ENCODE data around the gene C9orf40. TPM values are rescaled to one million over a fixed set of nuclear protein-coding genes. Genes with fewer than 3 reads are reported as not detected.

C9orf40 gene
- total and polyA plus RNA-seq, 2 donors (not counting 1 experiment from before 2014, with no cell fraction given) = 3.0 to 4.5 TPM

DNA sequence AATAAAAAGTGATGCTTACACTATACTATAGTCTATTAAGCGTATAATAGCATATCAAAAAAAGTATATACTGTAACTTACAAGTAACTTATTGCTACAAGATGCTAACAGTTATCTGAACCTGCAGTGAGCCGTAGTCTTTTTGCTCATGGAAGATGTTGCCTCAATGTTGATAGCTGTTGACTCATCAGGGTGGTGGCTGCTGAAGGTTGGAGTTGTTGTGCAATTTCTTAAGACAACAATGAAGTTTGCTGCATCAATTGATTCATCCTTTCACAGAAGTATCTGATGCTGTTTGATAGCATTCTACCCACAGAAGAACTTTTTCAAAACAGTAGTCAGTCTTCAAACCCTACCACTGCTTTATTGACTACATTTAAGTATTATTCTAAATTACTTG lies 7.8 kb upstream of the C9orf40 start:
- no peaks in the 10 kb centered on the region for H3K27me3 ChIP-seq (ENCODE audit: control insufficient read depth, insufficient read depth, low read length)
- no peak overlapping the region for H3K4me2 ChIP-seq (ENCODE audit: extremely low read depth, insufficient read depth, low read length)
- H3K9me3 ChIP-seq (ENCODE audit: control insufficient read depth, insufficient read depth, low read depth, low read length) = no peaks in the 10 kb centered on the region
- no peak overlapping the region for H2AFZ ChIP-seq (ENCODE audit: low read length)
- no peak overlapping the region for H3K4me3 ChIP-seq (replicated peaks in 1 of 4; ENCODE audit: control extremely low read depth in 1 of 4, insufficient read depth in 1 of 4, low read depth in 3 of 4, low read length in 4 of 4)
- H3K36me3 ChIP-seq (ENCODE audit: control insufficient read depth, insufficient read depth, low read length) = no peaks in the 10 kb centered on the region
- TF ChIP-seq, protein P1, sequence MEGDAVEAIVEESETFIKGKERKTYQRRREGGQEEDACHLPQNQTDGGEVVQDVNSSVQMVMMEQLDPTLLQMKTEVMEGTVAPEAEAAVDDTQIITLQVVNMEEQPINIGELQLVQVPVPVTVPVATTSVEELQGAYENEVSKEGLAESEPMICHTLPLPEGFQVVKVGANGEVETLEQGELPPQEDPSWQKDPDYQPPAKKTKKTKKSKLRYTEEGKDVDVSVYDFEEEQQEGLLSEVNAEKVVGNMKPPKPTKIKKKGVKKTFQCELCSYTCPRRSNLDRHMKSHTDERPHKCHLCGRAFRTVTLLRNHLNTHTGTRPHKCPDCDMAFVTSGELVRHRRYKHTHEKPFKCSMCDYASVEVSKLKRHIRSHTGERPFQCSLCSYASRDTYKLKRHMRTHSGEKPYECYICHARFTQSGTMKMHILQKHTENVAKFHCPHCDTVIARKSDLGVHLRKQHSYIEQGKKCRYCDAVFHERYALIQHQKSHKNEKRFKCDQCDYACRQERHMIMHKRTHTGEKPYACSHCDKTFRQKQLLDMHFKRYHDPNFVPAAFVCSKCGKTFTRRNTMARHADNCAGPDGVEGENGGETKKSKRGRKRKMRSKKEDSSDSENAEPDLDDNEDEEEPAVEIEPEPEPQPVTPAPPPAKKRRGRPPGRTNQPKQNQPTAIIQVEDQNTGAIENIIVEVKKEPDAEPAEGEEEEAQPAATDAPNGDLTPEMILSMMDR (conservative IDR thresholded peaks at IDR 0.05 in 1 of 2, IDR thresholded peaks at IDR 0.05 in 1 of 2; ENCODE audit: low read depth in 1 of 2, low read length in 2 of 2) = no peak
- no peak for TF ChIP-seq EZH2 (IDR thresholded peaks at IDR 0.05; ENCODE audit: low read length, missing control alignments)
- DNase-seq (ENCODE audit: low read depth in 2 of 2) = peak; percentile 55 to 59
- H3K79me2 ChIP-seq (ENCODE audit: control insufficient read depth, insufficient read depth, low read length) = no peaks in the 10 kb centered on the region
- no peaks in the 10 kb centered on the region for H3K4me1 ChIP-seq (ENCODE audit: control insufficient read depth, extremely low read depth, insufficient read depth, low read length)
- no peak overlapping the region for H3K27ac ChIP-seq (ENCODE audit: insufficient read depth, low read length)
- no peaks in the 10 kb centered on the region for H4K20me1 ChIP-seq (ENCODE audit: control insufficient read depth, extremely low read depth, insufficient read depth, low read length)
- no peak overlapping the region for H3K9ac ChIP-seq (ENCODE audit: insufficient read depth, low read length)

DNA sequence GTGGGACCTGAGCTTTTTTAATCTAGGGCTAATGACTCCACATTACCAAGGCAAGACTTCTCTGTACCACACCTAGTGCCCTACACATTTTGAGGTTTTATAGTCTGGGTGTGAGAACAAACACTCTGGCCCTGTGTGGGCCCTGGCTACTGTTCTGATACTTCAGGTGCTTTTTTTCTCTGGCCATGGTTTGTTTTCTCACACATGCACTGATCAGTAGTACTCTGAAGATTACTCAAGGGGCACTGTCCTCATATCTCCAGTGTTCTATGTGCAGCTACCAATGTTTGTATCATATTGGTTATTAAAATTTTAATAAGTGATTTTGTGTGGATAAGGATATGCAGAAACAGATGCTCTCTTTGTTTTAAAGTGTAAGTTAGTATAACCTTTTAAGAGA lies 5.9 kb upstream of the C9orf40 start:
- no peak overlapping the region for H3K9ac ChIP-seq (ENCODE audit: insufficient read depth, low read length)
- no peak overlapping the region for H3K27ac ChIP-seq (ENCODE audit: insufficient read depth, low read length)
- no peaks in the 10 kb centered on the region for H3K36me3 ChIP-seq (ENCODE audit: control insufficient read depth, insufficient read depth, low read length)
- H3K79me2 ChIP-seq (ENCODE audit: control insufficient read depth, insufficient read depth, low read length) = no peaks in the 10 kb centered on the region
- TF ChIP-seq EZH2 (IDR thresholded peaks at IDR 0.05; ENCODE audit: low read length, missing control alignments) = no peak
- TF ChIP-seq, protein P1 (conservative IDR thresholded peaks at IDR 0.05 in 1 of 2, IDR thresholded peaks at IDR 0.05 in 1 of 2; ENCODE audit: low read depth in 1 of 2, low read length in 2 of 2) = no peak
- H3K4me1 ChIP-seq (ENCODE audit: control insufficient read depth, extremely low read depth, insufficient read depth, low read length) = no peaks in the 10 kb centered on the region
- H3K4me3 ChIP-seq (replicated peaks in 1 of 4; ENCODE audit: control extremely low read depth in 1 of 4, insufficient read depth in 1 of 4, low read depth in 3 of 4, low read length in 4 of 4) = no peak overlapping the region
- no peaks in the 10 kb centered on the region for H4K20me1 ChIP-seq (ENCODE audit: control insufficient read depth, extremely low read depth, insufficient read depth, low read length)
- DNase-seq (ENCODE audit: low read depth in 2 of 2) = no peak
- no peak overlapping the region for H2AFZ ChIP-seq (ENCODE audit: low read length)
- no peaks in the 10 kb centered on the region for H3K27me3 ChIP-seq (ENCODE audit: control insufficient read depth, insufficient read depth, low read length)
- no peaks in the 10 kb centered on the region for H3K9me3 ChIP-seq (ENCODE audit: control insufficient read depth, insufficient read depth, low read depth, low read length)
- no peak overlapping the region for H3K4me2 ChIP-seq (ENCODE audit: extremely low read depth, insufficient read depth, low read length)

DNA sequence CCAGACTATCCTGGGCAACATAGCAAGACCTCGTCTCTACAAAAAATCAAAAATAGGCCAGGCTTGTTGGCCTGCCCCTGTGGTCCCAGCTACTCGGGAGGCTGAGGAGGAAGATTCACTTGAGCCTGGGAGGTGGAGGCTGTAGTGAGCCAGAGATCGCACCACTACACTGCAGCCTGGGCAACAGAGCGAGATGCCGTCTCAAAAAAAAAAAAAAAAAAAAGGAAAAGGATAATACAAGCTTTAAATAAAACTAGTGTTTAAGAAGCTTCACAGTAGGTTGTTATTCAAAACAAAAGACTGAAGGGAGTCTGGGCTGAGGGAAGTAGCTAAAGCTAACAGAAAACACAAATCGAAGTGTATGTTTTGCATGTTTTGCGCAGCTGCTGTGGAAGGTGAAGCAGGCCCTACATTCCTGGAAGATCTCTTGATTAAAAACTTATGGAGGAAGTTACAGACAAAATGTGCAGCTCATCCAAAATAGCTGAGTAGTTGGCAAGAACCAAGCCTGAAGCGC lies 581 bp upstream of the C9orf40 start:
- Histone ChIP-seq H2AFZ (ENCODE audit: low read length) (peak overlapping the region; percentile 90), H3K4me3 (replicated peaks in 1 of 4; ENCODE audit: control extremely low read depth in 1 of 4, insufficient read depth in 1 of 4, low read depth in 3 of 4, low read length in 4 of 4) (peak overlapping the region; percentile 67 to 93 (median 88)), H3K9ac (ENCODE audit: insufficient read depth, low read length) (peak overlapping the region; percentile 92), H3K36me3 (ENCODE audit: control insufficient read depth, insufficient read depth, low read length) (no peaks in the 10 kb centered on the region), H3K27ac (ENCODE audit: insufficient read depth, low read length) (peak overlapping the region; percentile 92), H3K79me2 (ENCODE audit: control insufficient read depth, insufficient read depth, low read length) (peaks cover 5% of the 10 kb centered on the region), H3K4me2 (ENCODE audit: extremely low read depth, insufficient read depth, low read length) (peak overlapping the region; percentile 82), H3K27me3 (ENCODE audit: control insufficient read depth, insufficient read depth, low read length) (no peaks in the 10 kb centered on the region), H3K4me1 (ENCODE audit: control insufficient read depth, extremely low read depth, insufficient read depth, low read length) (no peaks in the 10 kb centered on the region), H4K20me1 (ENCODE audit: control insufficient read depth, extremely low read depth, insufficient read depth, low read length) (no peaks in the 10 kb centered on the region), H3K9me3 (ENCODE audit: control insufficient read depth, insufficient read depth, low read depth, low read length) (no peaks in the 10 kb centered on the region)
- peak in 1 of 2 donors; percentile 2 for DNase-seq (ENCODE audit: low read depth in 2 of 2)
- TF ChIP-seq EZH2 (IDR thresholded peaks at IDR 0.05; ENCODE audit: low read length, missing control alignments) = no peak
- TF ChIP-seq, protein P1 (conservative IDR thresholded peaks at IDR 0.05 in 1 of 2, IDR thresholded peaks at IDR 0.05 in 1 of 2; ENCODE audit: low read depth in 1 of 2, low read length in 2 of 2) = no peak

All from fibroblast of lung (primary cell).